OCI-LY1 (cell line): ENCODE measurements around the gene TMEM156.

Experiments
- EZH2 ChIP-seq: fragments of 200-600 bp; sonication (generic), shearing (Covaris generic); IDR thresholded peaks from 2 replicates; pipeline ENCODE4 v1.8.0; 2017; ENCODE audit warnings: borderline replicate concordance, mixed run types, mild to moderate bottlenecking, antibody characterized with exemption, low read length, moderate library complexity, mixed read lengths
- TF ChIP-seq, protein P1 (sequence below): fragments of 200-600 bp; sonication (generic), shearing (Covaris generic); IDR thresholded peaks from 2 replicates; pipeline ENCODE4 v1.5.1; 2017; ENCODE audit warnings: mild to moderate bottlenecking, antibody characterized with exemption, low read length, moderate library complexity, mixed read lengths

DNA sequence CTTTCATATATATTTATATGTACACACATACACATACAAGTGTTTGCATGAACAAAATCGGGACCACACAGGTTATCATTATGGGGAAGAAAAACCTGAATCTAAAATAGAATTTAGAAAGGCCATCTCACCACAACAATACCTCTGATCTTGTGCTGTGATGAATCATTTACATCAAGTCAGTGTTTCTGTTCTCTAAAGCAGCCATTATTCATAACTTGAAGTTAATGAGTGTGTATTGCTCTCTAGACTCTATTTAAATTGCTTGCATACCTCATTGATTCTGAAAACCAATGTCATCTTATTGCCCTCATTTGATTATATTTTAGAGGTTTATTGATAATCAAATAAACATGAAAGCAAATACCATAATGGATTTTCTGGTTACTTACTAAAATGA is 93.0 kb downstream of the TMEM156 start:
- TF ChIP-seq, protein P1, sequence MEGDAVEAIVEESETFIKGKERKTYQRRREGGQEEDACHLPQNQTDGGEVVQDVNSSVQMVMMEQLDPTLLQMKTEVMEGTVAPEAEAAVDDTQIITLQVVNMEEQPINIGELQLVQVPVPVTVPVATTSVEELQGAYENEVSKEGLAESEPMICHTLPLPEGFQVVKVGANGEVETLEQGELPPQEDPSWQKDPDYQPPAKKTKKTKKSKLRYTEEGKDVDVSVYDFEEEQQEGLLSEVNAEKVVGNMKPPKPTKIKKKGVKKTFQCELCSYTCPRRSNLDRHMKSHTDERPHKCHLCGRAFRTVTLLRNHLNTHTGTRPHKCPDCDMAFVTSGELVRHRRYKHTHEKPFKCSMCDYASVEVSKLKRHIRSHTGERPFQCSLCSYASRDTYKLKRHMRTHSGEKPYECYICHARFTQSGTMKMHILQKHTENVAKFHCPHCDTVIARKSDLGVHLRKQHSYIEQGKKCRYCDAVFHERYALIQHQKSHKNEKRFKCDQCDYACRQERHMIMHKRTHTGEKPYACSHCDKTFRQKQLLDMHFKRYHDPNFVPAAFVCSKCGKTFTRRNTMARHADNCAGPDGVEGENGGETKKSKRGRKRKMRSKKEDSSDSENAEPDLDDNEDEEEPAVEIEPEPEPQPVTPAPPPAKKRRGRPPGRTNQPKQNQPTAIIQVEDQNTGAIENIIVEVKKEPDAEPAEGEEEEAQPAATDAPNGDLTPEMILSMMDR: no peak
- TF ChIP-seq EZH2: no peak
